IPS DF 19.7 (cell line): ENCODE data around the gene FHIT.
A peak's percentile ranks its signal among the peaks of the same experiment; 100 is the strongest.

Source experiments
- DNase-seq: peaks from one replicate; pipeline ENCODE4 v3.0.0-alpha.2; 2013; ENCODE audit warnings: low read depth, low spot score

FHIT gene

GRCh38 chr3:60765776-60766175 lies 485.5 kb downstream of the FHIT start:
- DNase-seq, result no peak

- DNase-seq, result no peak
Observed at GRCh38 chr3:60764870-60765269, 486.4 kb downstream of the FHIT start.

DNA sequence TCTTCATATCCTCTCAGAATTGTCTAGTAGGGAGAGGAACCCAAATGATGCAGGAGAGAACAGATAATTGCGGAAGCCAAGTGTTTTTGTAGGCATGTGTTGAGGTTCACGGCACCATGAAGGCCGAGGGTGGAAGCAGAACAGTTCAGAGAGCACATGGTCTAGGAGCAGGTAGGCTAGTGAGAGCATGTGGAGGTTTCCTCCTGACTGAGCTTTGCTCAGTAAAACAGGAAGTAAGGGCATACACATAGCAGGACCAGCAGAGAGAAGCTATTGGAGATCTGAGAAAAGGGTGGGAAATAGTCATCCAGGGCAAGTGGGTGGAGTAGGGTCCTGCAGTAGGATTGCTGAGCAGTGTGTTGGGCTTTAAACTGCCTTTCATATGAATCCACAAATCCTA lies 491.1 kb downstream of the FHIT start:
- no peak for DNase-seq

- no peak for DNase-seq
Observed at GRCh38 chr3:60759439-60759838, 491.8 kb downstream of the FHIT start.

- DNase-seq, result no peak
Observed at GRCh38 chr3:60758831-60759230, 492.4 kb downstream of the FHIT start.

GRCh38 chr3:60758171-60758570 lies 493.1 kb downstream of the FHIT start:
- DNase-seq, result no peak

DNA sequence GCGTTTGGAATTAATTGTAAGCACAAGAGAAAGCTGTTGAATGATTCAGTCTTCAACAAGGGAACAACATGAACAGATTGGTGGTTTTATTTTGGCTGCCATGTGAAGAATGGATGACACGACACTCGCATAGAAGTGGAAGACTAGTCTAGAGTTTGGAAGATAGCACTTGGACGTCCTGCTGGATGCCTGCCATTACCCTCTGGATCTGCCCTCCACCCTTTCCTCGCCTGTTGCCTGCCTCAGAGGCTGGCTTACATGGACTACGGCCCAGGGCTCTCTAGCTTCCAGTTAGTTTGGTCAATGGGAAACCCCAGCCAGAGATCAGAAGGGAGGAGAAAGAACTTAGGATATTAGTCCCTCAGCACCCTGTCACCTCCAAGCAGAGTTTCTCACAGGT lies 493.5 kb downstream of the FHIT start:
- DNase-seq, result no peak

GRCh38 chr3:60756241-60757030 lies 494.8 kb downstream of the FHIT start:
- DNase-seq, result no peak

GRCh38 chr3:60755094-60755493 lies 496.2 kb downstream of the FHIT start:
- no peak for DNase-seq

DNA sequence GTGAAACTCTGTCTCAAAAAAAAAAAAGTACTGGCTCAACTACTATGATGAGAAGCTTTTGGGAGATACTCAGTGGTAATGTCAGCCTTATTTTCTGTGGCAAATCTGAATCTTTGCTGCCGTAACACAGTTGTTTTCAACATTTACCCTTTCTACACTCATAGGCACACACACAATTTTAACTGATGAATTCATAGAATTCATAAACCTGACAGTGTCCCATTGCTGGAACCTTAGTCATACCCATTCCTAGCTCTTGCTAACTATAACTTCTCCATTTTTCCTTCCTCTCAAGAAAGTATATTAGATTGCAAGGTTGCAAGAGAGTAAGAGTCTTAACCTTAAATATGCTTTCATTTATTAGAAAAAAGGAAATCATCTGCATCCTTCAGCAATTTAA lies 496.6 kb downstream of the FHIT start:
- DNase-seq, result no peak

DNA sequence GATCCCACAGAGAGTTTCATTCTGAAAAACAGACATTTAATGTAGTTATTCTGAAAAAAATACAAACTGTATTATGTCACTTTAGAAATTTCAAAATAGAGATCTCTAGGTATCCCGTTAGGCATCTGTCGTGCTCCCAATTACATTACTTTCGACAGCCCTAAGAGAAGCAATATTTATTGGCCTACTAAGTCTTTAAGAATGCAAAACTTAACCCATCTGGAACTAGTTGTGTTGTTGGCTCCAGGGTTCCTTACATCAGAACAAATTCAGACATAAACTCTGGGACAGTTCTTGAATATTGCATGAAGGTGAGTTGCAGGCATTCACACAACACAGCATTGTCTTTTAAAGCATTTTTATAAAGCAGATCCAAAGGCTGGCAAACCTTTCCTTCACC lies 498.4 kb downstream of the FHIT start:
- DNase-seq, result no peak

DNA sequence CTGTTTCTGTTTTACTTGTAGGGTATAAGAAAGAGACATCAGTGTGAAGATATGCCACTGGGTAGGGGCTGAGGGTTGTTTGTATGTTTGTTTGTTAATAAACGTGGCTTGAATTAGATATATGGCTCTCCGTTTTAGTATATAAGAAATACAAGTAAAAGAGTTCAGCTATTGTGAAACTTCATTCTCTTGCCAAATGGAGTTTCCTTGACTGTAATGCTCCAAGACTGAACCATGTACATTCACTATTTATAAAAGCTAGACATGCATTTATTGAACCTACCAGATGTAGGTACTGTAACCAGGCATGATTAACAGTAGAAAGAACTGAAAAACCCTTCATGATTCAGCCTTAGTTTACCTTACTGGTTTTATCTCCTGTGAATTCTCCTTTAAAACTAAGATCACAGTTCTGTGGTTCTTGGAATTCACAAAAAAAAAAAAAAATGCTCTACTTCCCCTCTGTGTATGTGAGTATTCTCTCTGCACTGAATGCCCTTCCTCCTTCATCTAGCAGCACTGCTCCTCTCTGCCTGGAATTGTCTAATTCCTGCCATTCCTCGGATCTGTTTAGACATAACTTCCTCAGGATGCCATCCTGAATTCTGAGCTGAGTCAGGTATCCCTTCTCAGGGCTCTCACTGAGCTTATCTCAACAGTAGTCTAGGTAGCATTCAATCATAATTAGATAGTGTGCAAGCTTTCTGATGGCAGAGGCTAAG lies 504.4 kb downstream of the FHIT start:
- no peak for DNase-seq

- no peak for DNase-seq
Observed at GRCh38 chr3:60746043-60746638, 505.1 kb downstream of the FHIT start.

DNA sequence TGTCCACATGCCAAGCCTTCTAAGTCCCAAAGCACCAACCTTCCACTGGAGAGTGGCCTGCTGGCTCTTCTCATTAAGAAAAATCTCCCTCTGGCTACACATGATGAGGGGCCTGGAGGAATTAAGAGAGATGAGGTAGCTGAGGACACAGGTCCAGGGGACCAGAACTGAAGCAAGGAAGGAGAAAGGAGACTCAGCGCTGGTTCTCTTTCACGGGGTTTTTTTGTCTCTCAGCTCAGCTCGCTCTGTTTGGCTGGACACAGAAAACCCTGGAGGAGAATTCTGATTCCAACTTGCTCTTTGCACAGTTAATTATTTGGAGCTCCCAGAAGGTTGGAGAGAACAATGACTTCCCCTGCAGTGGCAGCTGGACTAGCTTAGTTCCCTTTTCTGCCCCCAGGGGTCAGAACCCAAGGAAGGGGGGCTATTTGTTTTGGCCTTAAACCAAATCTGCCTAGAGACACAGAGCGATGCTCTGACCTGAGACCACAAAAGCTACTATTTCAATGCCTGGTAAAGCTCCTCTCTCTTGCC lies 507.6 kb downstream of the FHIT start:
- DNase-seq, result peak; percentile 15

DNA sequence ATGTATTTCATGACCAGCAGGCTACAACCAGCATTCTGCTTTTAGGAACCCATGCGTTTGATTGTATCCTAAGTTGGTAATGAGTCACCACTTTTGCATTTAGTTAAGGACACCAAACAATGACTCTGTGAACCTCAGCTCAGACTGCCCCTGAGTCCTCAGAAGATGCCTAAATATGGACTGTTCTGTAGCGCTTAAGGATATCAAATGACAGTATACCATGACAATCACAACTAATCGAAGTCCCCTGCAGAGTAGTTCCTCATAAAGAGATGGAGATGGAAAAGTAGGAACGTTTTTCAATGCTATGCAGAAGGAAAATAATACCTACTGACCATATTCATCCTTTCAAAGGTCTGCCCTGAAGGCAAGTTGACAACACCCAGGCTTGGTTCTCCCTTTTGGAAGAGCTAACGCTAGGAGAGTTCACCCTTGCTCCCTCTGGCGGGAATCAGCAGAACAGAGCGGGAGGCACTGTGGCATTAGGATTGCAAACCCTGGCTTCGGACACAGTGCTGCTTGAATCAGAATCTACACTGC lies 508.6 kb downstream of the FHIT start:
- peak; percentile 82 for DNase-seq

GRCh38 chr3:60737633-60738399 lies 513.4 kb downstream of the FHIT start:
- DNase-seq, result no peak

GRCh38 chr3:60730371-60730770 lies 520.9 kb downstream of the FHIT start:
- DNase-seq, result no peak

- no peak for DNase-seq
Observed at GRCh38 chr3:60729056-60729455, 522.2 kb downstream of the FHIT start.

GRCh38 chr3:60728006-60728405 lies 523.2 kb downstream of the FHIT start:
- DNase-seq, result no peak

- no peak for DNase-seq
Observed at GRCh38 chr3:60720736-60721135, 530.5 kb downstream of the FHIT start.

DNA sequence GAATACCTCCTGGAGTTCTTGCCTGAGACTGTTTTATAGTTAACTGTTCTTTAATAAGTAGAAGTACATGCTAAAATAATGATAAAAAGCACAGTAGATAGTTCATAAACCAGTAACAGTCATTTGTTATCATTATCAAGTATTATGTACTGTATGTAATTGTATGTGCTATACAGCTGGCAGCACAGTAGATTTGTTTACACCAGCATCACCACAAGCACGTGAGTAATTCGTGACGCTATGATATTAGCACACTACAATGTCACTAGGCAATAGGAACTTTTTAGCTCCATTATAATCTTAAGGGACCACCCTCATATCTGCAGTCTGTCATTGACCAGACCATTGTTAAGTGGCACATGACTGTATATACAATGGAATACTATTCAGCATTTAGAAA lies 534.7 kb downstream of the FHIT start:
- no peak for DNase-seq
